GM12878 (cell line): ENCODE results near the gene NUMA1. TPM values are rescaled to one million over a fixed set of nuclear protein-coding genes. Genes with fewer than 3 reads are reported as not detected.

Experiments used
- ATAC-seq: fragments of 200-7000 bp; cut with Tn5 transposase; 3 replicates; pipeline ENCODE4 v1.9.1; 2020; ENCODE audit warnings: mild to moderate bottlenecking, moderate library complexity
- BruUV-seq: library from RNA; stranded (reverse); fragments of 400-500 nt; replicated peaks from 2 replicates; lab custom pipeline; 2021; lab: Mats Ljungman, UMichigan
- CTCF ChIA-PET: fragments of 300-600 bp; sonication (Branson Sonifier 250); formaldehyde crosslinking; extraction: SDS; loops from one replicate; lab custom pipeline; 2021; ENCODE audit warnings: inconsistent platforms; lab: Yijun Ruan, JAX
- POLR2A ChIA-PET: fragments of 350-600 bp; formaldehyde crosslinking; extraction: SDS; loops from one replicate; lab custom pipeline; 2021; ENCODE audit warnings: inconsistent platforms; lab: Charles Lee
- RAD21 ChIA-PET: fragments of 300-600 bp; sonication (Branson Sonifier 250); formaldehyde crosslinking; loops from one replicate; lab custom pipeline; 2023; ENCODE audit warnings: antibody characterized with exemption; ENCODE audit not compliant: unreplicated experiment; lab: Charles Lee
- SMC1A ChIA-PET: fragments of 300-600 bp; sonication (Branson Sonifier 250); formaldehyde crosslinking; loops from one replicate; lab custom pipeline; 2023; ENCODE audit not compliant: unreplicated experiment, uncharacterized antibody; lab: Charles Lee
- DNase-seq: peaks from one replicate; pipeline ENCODE4 v3.0.0-alpha.2; 2011; ENCODE audit warnings: low read depth, low spot score
- FAIRE-seq: peaks from 3 replicates; lab custom pipeline; 2011; peaks lifted over from hg19 to GRCh38; lab: Jason Lieb, UNC
- H2AFZ ChIP-seq: 2 replicates; pipeline ENCODE4 v1.6.0; 2011; ENCODE audit warnings: low read depth, low read length, control low read depth; ENCODE audit not compliant: control insufficient read depth
- H3K27ac ChIP-seq: 2 replicates; pipeline ENCODE4 v1.5.1; 2011; ENCODE audit warnings: control low read depth; ENCODE audit not compliant: control insufficient read depth, insufficient read depth
- H3K27me3 ChIP-seq, 2 experiments: replicated peaks in 1 of 2; 2 replicates each; pipeline versions ENCODE4 v1.6.0 to v1.6.1; 2011; ENCODE audit warnings: low read length in 1 of 2; ENCODE audit not compliant: control insufficient read depth in 2 of 2, insufficient read depth in 2 of 2
- H3K36me3 ChIP-seq, 2 experiments: 2 replicates each; pipeline ENCODE4 v1.5.1; 2011; ENCODE audit warnings: low read length in 1 of 2; ENCODE audit not compliant: control insufficient read depth in 2 of 2, insufficient read depth in 2 of 2
- H3K4me1 ChIP-seq: 2 replicates; pipeline ENCODE4 v1.6.1; 2011; ENCODE audit warnings: mild to moderate bottlenecking, low read length, moderate library complexity, mixed read lengths; ENCODE audit not compliant: control insufficient read depth, insufficient read depth
- H3K4me2 ChIP-seq: 2 replicates; pipeline ENCODE4 v1.6.0; 2011; ENCODE audit warnings: control low read depth; ENCODE audit not compliant: control insufficient read depth, insufficient read depth
- H3K4me3 ChIP-seq: fragments of 200-600 bp; sonication (generic); 2 replicates; pipeline ENCODE4 v1.5.1; 2016
- H3K79me2 ChIP-seq: 2 replicates; pipeline ENCODE4 v1.6.0; 2011; ENCODE audit warnings: low read length; ENCODE audit not compliant: control insufficient read depth, insufficient read depth
- H3K9ac ChIP-seq: 2 replicates; pipeline ENCODE4 v1.8.0; 2011; ENCODE audit warnings: low read length, control low read depth, mixed read lengths; ENCODE audit not compliant: control insufficient read depth, insufficient read depth
- H3K9me3 ChIP-seq: replicated peaks from 3 replicates; pipeline ENCODE4 v1.5.1; 2011; ENCODE audit warnings: mild to moderate bottlenecking, low read length; ENCODE audit not compliant: control insufficient read depth, insufficient read depth
- H4K20me1 ChIP-seq: 2 replicates; pipeline ENCODE4 v1.6.0; 2011; ENCODE audit not compliant: control insufficient read depth, insufficient read depth
- CEBPB ChIP-seq, 2 experiments: fragments of 150-350 bp in 1 of 2; IDR thresholded peaks; 2 replicates each; pipeline ENCODE4 v1.6.1; 2012 to 2014; ENCODE audit warnings: low read depth in 2 of 2, low read length in 2 of 2, borderline replicate concordance in 1 of 2, inconsistent platforms in 1 of 2
- ESRRA ChIP-seq: IDR thresholded peaks from 2 replicates; pipeline ENCODE4 v1.6.1; 2012; ENCODE audit warnings: mild to moderate bottlenecking, low read length, improper control_type of control experiment
- EZH2 ChIP-seq: IDR thresholded peaks from 2 replicates; pipeline ENCODE4 v1.6.1; 2012; ENCODE audit warnings: low read depth, mild to moderate bottlenecking, control low read depth, inconsistent platforms, low read length, borderline replicate concordance; ENCODE audit not compliant: control insufficient read depth
- KDM1A ChIP-seq: fragments of 200-600 bp; sonication (generic); IDR thresholded peaks from 2 replicates; pipeline ENCODE4 v1.6.1; 2016; ENCODE audit warnings: borderline replicate concordance
- NR2C1 ChIP-seq: fragments of 450-650 bp; IDR thresholded peaks from 2 replicates; pipeline ENCODE4 v1.6.1; 2017; ENCODE audit warnings: antibody characterized with exemption, mild to moderate bottlenecking, moderate library complexity
- PRDM15 ChIP-seq: fragments of 450-650 bp; formaldehyde crosslinking; IDR thresholded peaks from 2 replicates; pipeline ENCODE4 v1.4.0; 2020; ENCODE audit warnings: mild to moderate bottlenecking, moderate library complexity
- RB1 ChIP-seq: fragments of 450-650 bp; formaldehyde crosslinking; IDR thresholded peaks from 2 replicates; pipeline ENCODE4 v1.6.1; 2017; ENCODE audit warnings: mild to moderate bottlenecking, borderline replicate concordance
- SIX5 ChIP-seq: IDR thresholded peaks from 2 replicates; pipeline ENCODE4 v1.6.1; 2011; ENCODE audit warnings: mild to moderate bottlenecking, low read depth, low read length, moderate library complexity; ENCODE audit not compliant: severe bottlenecking
- SREBF1 ChIP-seq: IDR thresholded peaks from 2 replicates; pipeline ENCODE4 v1.6.1; 2012; ENCODE audit warnings: mild to moderate bottlenecking, low read length
- STAT3 ChIP-seq: IDR thresholded peaks from 2 replicates; pipeline ENCODE4 v1.6.1; 2011; ENCODE audit warnings: low read depth, low read length, improper control_type of control experiment
- ZBTB4 ChIP-seq: fragments of 450-650 bp; formaldehyde crosslinking; IDR thresholded peaks from 2 replicates; pipeline ENCODE4 v1.4.0; 2022; ENCODE audit warnings: mild to moderate bottlenecking, moderate library complexity
- ZNF217 ChIP-seq: fragments of 450-650 bp; IDR thresholded peaks from 2 replicates; pipeline ENCODE4 v1.6.1; 2017; ENCODE audit warnings: antibody characterized with exemption, mild to moderate bottlenecking
- WGBS: methylation state at CpG from one replicate; pipeline ENCODE4 v1.1.6; 2016; ENCODE audit warnings: low lambda C conversion rate; ENCODE audit not compliant: insufficient replicate concordance, insufficient coverage; ENCODE audit errors: missing lambda C conversion rate; 5-methylcytosine and 5-hydroxymethylcytosine counted together
- in situ Hi-C: fragments of 300-500 bp; cut with MboI; formaldehyde crosslinking; loops from 9 replicates; pipeline ENCODE4 v1.14.3; 2018; ENCODE audit warnings: mixed read lengths
- intact Hi-C: fragments of 100-400 bp; cut with micrococcal nuclease; formaldehyde crosslinking; loops from one replicate; pipeline ENCODE4 v1.14.2; 2022; ENCODE audit not compliant: unreplicated experiment
- polyA plus RNA-seq, 11 experiments: library from polyadenylated mRNA; depleted of rRNA in 4 of 11; unstranded in 6 of 11; stranded (reverse) in 5 of 11; fragments of >200 nt; fragmentation: Nextera tagmentation in 4 of 11; fragmentation: Illumina TruSeq in 1 of 11; extraction: Ambion mirVana in 4 of 11; extraction: Trizol in 1 of 11; gene quantifications; 1 replicate in 1 of 11; 2 replicates in 10 of 11; pipeline versions ENCODE4 v1.2.1 to v1.2.3, GENCODE V29; 2011 to 2016; ENCODE audit warnings: inconsistent platforms in 2 of 11, missing spikeins in 2 of 11, low read depth in 1 of 11
- total RNA-seq, 4 experiments: library from RNA; depleted of rRNA in 3 of 4; stranded (reverse); fragments of >200 nt in 3 of 4; fragmentation: Illumina TruSeq in 1 of 4; extraction: Trizol in 1 of 4; gene quantifications; 2 replicates each; pipeline versions ENCODE4 v1.2.1 to v1.2.3, GENCODE V29; 2013 to 2021

The NUMA1 gene
- total and polyA plus RNA-seq, 10 of the 15 experiments (the other 5 are each of a cell fraction or from before 2014, with no cell fraction given), result 5.5 to 111 (median 61.0) TPM

GRCh38 chr11:72127923-72128322 lies 47.6 kb upstream of the NUMA1 start:
- WGBS, result 48% methylated on average over 2 of the region's 2 CpGs

DNA sequence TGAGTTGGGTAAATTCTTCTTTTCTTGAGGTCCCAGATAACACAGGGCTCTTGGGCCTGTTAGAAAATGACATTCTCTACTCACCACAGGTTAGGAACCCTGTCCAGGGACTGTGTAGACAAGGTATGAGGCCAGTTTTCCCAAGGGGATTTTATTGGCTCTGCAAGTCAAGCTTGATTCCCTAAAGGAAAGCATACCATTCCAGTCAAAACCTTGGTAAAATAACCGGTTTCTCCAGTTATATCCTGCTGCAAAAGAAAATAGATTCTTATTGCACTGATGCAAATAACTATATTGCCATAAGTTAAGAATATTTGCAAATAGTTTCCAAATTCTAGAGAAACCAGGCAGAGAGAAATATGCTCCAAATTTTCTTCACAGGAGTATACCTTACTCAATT lies 45.6 kb upstream of the NUMA1 start:
- ATAC-seq (no peak), DNase-seq (no peak), FAIRE-seq (no peak)
- Histone ChIP-seq H3K27me3 (no peaks in the 10 kb centered on the region), H3K36me3 (no peaks in the 10 kb centered on the region), H3K79me2 (no peaks in the 10 kb centered on the region), H3K9ac (no peak overlapping the region), H3K4me1 (no peaks in the 10 kb centered on the region), H3K9me3 (peaks cover 2% of the 10 kb centered on the region; the same call in 2 of the 3 replicates), H4K20me1 (no peaks in the 10 kb centered on the region), H3K27ac (no peak overlapping the region), H2AFZ (no peak overlapping the region), H3K4me3 (no peak overlapping the region), H3K4me2 (no peak overlapping the region)
- SMC1A ChIA-PET, result no interaction called here
- POLR2A ChIA-PET, result no interaction called here
- RAD21 ChIA-PET, result interaction anchor here (1.2 kb wide), 1 partner anchor 36 kb away, joined by 3 read pairs; no protein-coding TSS in a partner anchor
- CTCF ChIA-PET, result interaction anchor here (0.6 to 2.4 kb wide), 3 partner anchors 18 to 190 kb away, joined by 3 to 16 read pairs (median 3); no protein-coding TSS in a partner anchor
- WGBS, result 0% methylated on average over 1 of the region's 1 CpG
- intact Hi-C loops (no loop called here), in situ Hi-C loops (no loop called here)
- no TSS peak for BruUV-seq
- TF ChIP-seq KDM1A (no peak), CEBPB (IDR thresholded peaks at IDR 0.05; ENCODE audit: borderline replicate concordance in 1 of 2, low read depth in 2 of 2, low read length in 2 of 2) (no peak), PRDM15 (CRISPR knock-in tag) (no peak), SREBF1 (no peak), NR2C1 (no peak), ESRRA (no peak), EZH2 (no peak), ZBTB4 (CRISPR knock-in tag) (no peak), STAT3 (no peak)

More at GRCh38 chr11:72127923-72128322, 47.6 kb upstream of the NUMA1 start:
- intact Hi-C loops (no loop called here), in situ Hi-C loops (no loop called here)
- H3K36me3 ChIP-seq, result no peaks in the 10 kb centered on the region
- no peak overlapping the region for H3K27ac ChIP-seq
- ATAC-seq, result no peak
- FAIRE-seq, result no peak
- DNase-seq, result no peak
- no peaks in the 10 kb centered on the region for H3K4me1 ChIP-seq
- TF ChIP-seq SIX5, result no peak
- no peak for TF ChIP-seq RB1
- TF ChIP-seq ZNF217, result no peak
- H3K79me2 ChIP-seq, result no peaks in the 10 kb centered on the region
- RAD21 ChIA-PET, result no interaction called here
- H3K4me3 ChIP-seq, result no peak overlapping the region
- no peaks in the 10 kb centered on the region for H3K27me3 ChIP-seq
- H4K20me1 ChIP-seq, result no peaks in the 10 kb centered on the region
- SMC1A ChIA-PET, result interaction anchor here (0.6 to 1.9 kb wide), 4 partner anchors 19 to 336 kb away, joined by 3 to 6 read pairs (median 4); no protein-coding TSS in a partner anchor
- CTCF ChIA-PET, result interaction anchor here (0.6 to 1.4 kb wide), 3 partner anchors 16 to 103 kb away, joined by 3 to 6 read pairs (median 4); no protein-coding TSS in a partner anchor
- no TSS peak for BruUV-seq
- POLR2A ChIA-PET, result no interaction called here
- peaks cover 2% of the 10 kb centered on the region; the same call in 2 of the 3 replicates for H3K9me3 ChIP-seq
- no peak overlapping the region for H3K9ac ChIP-seq
- no peak overlapping the region for H3K4me2 ChIP-seq
- no peak overlapping the region for H2AFZ ChIP-seq
